GM06990 (cell line): ENCODE results near the gene TBX10.
"Not testable (repeated sequence)": the region's sequence is repeated elsewhere in the genome, so short reads cannot be mapped to it uniquely, and the experiment has no call there.

Experiments
- DNase-seq: peaks from one replicate; pipeline ENCODE4 v3.0.0-alpha.2; 2011; ENCODE audit not compliant: insufficient read length; ENCODE audit errors: extremely low read depth
- H3K27me3 ChIP-seq: replicated peaks from 2 replicates; pipeline ENCODE4 v1.6.0; 2011; ENCODE audit warnings: low read length; ENCODE audit not compliant: control insufficient read depth, insufficient read depth
- H3K36me3 ChIP-seq: 2 replicates; pipeline ENCODE4 v1.5.1; 2011; ENCODE audit warnings: low read length; ENCODE audit not compliant: control insufficient read depth, insufficient read depth
- H3K4me3 ChIP-seq: replicated peaks from 2 replicates; pipeline ENCODE4 v1.5.1; 2011; ENCODE audit warnings: low read depth, mild to moderate bottlenecking, control low read depth, low read length
- TF ChIP-seq, protein P1 (sequence below): IDR thresholded peaks from 2 replicates; pipeline ENCODE4 v1.5.1; 2011; ENCODE audit warnings: low read length, control low read depth, mild to moderate bottlenecking, inconsistent platforms; ENCODE audit not compliant: insufficient read depth, poor library complexity, severe bottlenecking

TBX10 gene

DNA sequence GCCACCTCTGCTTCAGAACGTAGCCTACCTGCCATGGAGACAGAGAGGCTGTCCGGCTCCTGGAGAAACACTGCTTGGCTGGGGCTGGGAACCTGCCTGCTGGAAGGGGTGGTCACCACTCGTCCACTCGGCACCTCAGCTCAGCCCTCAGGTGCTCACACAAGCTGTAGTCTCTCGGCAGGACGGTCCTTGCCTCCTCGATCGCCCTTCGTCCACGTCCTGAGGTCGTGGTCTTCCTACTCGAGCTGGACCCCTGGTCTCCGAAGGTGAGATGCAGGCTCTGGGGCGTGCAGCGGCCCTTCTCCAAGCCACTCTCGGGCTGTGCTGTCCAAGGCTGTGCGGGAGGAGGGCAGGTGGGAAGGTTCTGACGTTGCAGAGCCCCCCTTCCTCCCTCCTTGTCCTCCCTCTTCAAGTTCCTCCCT lies at the start of gene TBX10:
Gene TBX10, minus strand, starts transcription at position 326 of the 422 bp plus-strand sequence. Its CDS starts 291 bp downstream, at position 35.
- Histone ChIP-seq H3K36me3 (no peaks in the 10 kb centered on the region), H3K4me3 (no peak within 1 kb of the TSS), H3K27me3 (no peaks in the 10 kb centered on the region; the same call in 1 of the 2 replicates)
- TF ChIP-seq, protein P1, sequence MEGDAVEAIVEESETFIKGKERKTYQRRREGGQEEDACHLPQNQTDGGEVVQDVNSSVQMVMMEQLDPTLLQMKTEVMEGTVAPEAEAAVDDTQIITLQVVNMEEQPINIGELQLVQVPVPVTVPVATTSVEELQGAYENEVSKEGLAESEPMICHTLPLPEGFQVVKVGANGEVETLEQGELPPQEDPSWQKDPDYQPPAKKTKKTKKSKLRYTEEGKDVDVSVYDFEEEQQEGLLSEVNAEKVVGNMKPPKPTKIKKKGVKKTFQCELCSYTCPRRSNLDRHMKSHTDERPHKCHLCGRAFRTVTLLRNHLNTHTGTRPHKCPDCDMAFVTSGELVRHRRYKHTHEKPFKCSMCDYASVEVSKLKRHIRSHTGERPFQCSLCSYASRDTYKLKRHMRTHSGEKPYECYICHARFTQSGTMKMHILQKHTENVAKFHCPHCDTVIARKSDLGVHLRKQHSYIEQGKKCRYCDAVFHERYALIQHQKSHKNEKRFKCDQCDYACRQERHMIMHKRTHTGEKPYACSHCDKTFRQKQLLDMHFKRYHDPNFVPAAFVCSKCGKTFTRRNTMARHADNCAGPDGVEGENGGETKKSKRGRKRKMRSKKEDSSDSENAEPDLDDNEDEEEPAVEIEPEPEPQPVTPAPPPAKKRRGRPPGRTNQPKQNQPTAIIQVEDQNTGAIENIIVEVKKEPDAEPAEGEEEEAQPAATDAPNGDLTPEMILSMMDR = no peak
- no peak for DNase-seq

GRCh38 chr11:67689178-67689577 lies 49.6 kb upstream of the TBX10 start:
- peaks cover 2% of the 10 kb centered on the region; the same call in 1 of the 2 replicates for H3K27me3 ChIP-seq
- TF ChIP-seq, protein P1 = no peak
- no peak overlapping the region for H3K4me3 ChIP-seq
- no peak for DNase-seq
- H3K36me3 ChIP-seq = no peaks in the 10 kb centered on the region

- Histone ChIP-seq H3K27me3 (peaks cover 2% of the 10 kb centered on the region; the same call in 1 of the 2 replicates), H3K4me3 (no peak overlapping the region), H3K36me3 (no peaks in the 10 kb centered on the region)
- DNase-seq = no peak
- TF ChIP-seq, protein P1 = no peak
These were observed 48.4 kb upstream of the TBX10 start for GRCh38 chr11:67687986-67688385.

GRCh38 chr11:67685641-67686332 lies 46.2 kb upstream of the TBX10 start:
- DNase-seq, H3K36me3 ChIP-seq, H3K27me3 ChIP-seq, H3K4me3 ChIP-seq: not testable (repeated sequence)

DNA sequence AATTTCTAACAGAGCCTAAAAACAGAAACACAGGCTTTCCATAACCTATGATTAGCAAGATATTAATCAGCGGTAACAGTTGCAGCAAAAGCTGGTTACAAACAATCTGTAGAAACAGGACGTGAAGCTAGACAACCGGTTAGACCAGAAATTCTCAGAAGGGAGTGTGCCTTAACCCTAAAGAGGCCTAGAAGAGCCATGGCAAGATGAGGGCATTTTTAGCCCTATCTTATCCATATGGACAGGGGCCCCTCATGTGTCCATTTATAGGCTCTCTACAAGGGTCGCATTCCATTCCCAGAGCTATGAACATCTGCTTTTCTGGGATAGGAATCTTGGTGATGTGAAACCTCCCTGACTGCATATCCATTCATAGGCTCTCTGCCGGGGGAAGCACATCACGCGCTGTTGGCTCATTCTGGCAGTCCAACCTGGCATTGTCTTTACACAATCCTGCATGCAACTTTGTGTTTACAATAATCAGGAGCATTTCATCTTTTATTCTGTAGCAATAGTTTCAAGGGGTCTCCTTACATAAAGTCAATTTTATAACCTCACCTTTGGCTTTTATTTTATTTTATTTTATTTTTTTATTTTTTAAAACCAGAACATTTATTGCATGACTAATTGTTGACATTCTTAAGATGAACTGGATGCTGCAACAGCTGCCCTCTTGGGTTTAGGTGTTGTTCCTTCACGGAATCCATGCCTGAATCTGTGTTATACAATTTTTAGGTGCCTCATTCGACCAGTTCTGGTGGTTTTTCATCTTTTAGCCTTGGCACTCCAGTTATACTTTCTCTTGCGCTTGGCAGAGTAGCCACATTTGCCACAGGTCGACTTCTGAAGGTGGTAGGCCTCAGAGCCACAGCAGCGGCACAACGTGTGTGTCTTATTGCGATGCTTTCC lies 42.8 kb upstream of the TBX10 start:
- not testable (repeated sequence) for H3K36me3 ChIP-seq, H3K27me3 ChIP-seq, DNase-seq, H3K4me3 ChIP-seq

DNA sequence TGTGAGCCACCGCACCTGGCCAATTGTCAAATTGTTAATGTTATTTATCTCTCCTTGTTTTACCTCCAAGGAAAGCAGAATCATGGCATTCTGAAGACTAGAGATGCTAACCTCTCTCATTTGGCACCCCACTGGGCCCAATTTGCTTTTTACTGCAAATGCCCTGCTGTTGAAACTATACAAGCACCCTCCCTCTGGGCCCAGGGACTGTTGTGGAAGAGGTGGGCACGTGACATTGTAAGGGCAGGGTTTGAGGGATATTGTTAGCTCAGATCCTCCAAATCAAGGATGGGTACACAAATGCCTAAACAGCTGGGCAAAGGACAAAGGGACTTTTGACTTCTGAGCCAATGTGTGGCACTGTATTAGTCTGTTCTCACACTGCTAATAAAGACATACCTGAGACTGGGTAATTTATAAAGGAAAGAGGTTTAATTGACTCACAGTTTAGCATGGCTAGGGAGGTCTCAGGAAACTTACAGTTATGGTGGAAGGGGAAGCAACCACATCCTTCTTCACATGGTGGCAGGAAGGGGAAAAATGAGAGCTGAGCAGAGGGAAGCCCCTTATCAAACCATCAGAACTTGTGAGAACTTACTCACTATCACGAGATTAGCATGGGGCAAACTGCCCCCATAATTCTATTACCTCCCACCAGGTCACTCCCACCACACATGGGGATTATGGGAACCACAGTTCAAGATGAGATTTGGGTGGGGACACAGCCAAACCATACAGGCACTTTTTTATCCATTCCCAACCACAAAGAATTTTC lies 41.3 kb upstream of the TBX10 start:
- Histone ChIP-seq H3K27me3 (no peaks in the 10 kb centered on the region), H3K36me3 (no peaks in the 10 kb centered on the region), H3K4me3 (no peak overlapping the region)
- no peak for DNase-seq
- TF ChIP-seq, protein P1 = no peak
